Smooth muscle cell (in vitro differentiated cells): Measurements from ENCODE around the gene GCNT3. TPM values are rescaled to one million over a fixed set of nuclear protein-coding genes. Genes with fewer than 3 reads are reported as not detected.

Experiments used
- DNase-seq: peaks from one replicate; lab custom pipeline; 2025; ENCODE audit not compliant: unreplicated experiment; lab: John Stamatoyannopoulos, UW
- H2AFZ ChIP-seq: fragments of 200-600 bp; sonication (generic); 2 replicates; pipeline ENCODE4 v1.6.0; 2016; ENCODE audit warnings: antibody characterized with exemption, low read depth, mild to moderate bottlenecking
- H3F3A ChIP-seq: fragments of 200-600 bp; sonication (generic); 2 replicates; pipeline ENCODE4 v1.6.0; 2017; ENCODE audit warnings: antibody characterized with exemption, low read depth
- H3K27ac ChIP-seq: fragments of 200-600 bp; sonication (generic); 2 replicates; pipeline ENCODE4 v1.5.1; 2016; ENCODE audit warnings: low read depth, mild to moderate bottlenecking
- H3K27me3 ChIP-seq: fragments of 200-600 bp; sonication (generic); 2 replicates; pipeline ENCODE4 v1.6.1; 2016; ENCODE audit warnings: low read depth, mild to moderate bottlenecking
- H3K36me3 ChIP-seq: fragments of 200-600 bp; sonication (generic); 2 replicates; pipeline ENCODE4 v1.5.1; 2016; ENCODE audit warnings: low read depth
- H3K4me1 ChIP-seq: fragments of 200-600 bp; sonication (generic); 2 replicates; pipeline ENCODE4 v1.5.1; 2016; ENCODE audit warnings: low read depth
- H3K4me2 ChIP-seq: fragments of 200-600 bp; sonication (generic); 2 replicates; pipeline ENCODE4 v1.6.0; 2016; ENCODE audit warnings: mild to moderate bottlenecking
- H3K4me3 ChIP-seq: fragments of 200-600 bp; sonication (generic); 2 replicates; pipeline ENCODE4 v1.5.1; 2016; ENCODE audit warnings: mild to moderate bottlenecking
- H3K79me2 ChIP-seq: fragments of 200-600 bp; sonication (generic); 2 replicates; pipeline ENCODE4 v1.6.0; 2016; ENCODE audit warnings: low read depth, mild to moderate bottlenecking
- H3K9ac ChIP-seq: fragments of 200-600 bp; sonication (generic); 2 replicates; pipeline ENCODE4 v1.6.0; 2016; ENCODE audit warnings: low read depth
- H3K9me3 ChIP-seq: fragments of 200-600 bp; sonication (generic); replicated peaks from 2 replicates; pipeline ENCODE4 v1.5.1; 2016; ENCODE audit warnings: low read depth
- H4K20me1 ChIP-seq: fragments of 200-600 bp; sonication (generic); 2 replicates; pipeline ENCODE4 v1.6.0; 2016; ENCODE audit warnings: low read depth
- WGBS: methylation state at CpG from one replicate; pipeline ENCODE4 v1.1.7; 2016; ENCODE audit warnings: low lambda C conversion rate; 5-methylcytosine and 5-hydroxymethylcytosine counted together
- polyA plus RNA-seq: library from polyadenylated mRNA; unstranded; fragments of >200 nt; fragmentation: Nextera tagmentation; extraction: Ambion mirVana; gene quantifications from 2 replicates; pipeline ENCODE4 v1.2.1, GENCODE V29; 2016
- total RNA-seq: library from RNA; depleted of rRNA; stranded (reverse); fragments of >200 nt; gene quantifications from 2 replicates; pipeline ENCODE4 v1.2.3, GENCODE V29; 2014
- TF ChIP-seq, protein P1 (sequence below): fragments of 200-600 bp; sonication (generic); IDR thresholded peaks from 2 replicates; pipeline ENCODE4 v1.5.1; 2017; ENCODE audit warnings: borderline replicate concordance, mild to moderate bottlenecking, antibody characterized with exemption; ENCODE audit not compliant: insufficient read depth, poor library complexity, severe bottlenecking

Gene GCNT3
- total and polyA plus RNA-seq, 2 experiments from 2014 or later = not detected

- Histone ChIP-seq H3K4me3 (no peak overlapping the region), H3K27ac (no peak overlapping the region), H3K36me3 (no peaks in the 10 kb centered on the region), H3K9me3 (no peaks in the 10 kb centered on the region), H3K9ac (no peak overlapping the region), H3K27me3 (peaks cover 15% of the 10 kb centered on the region), H3K79me2 (no peaks in the 10 kb centered on the region), H4K20me1 (no peaks in the 10 kb centered on the region), H3F3A (no peaks in the 10 kb centered on the region), H3K4me2 (no peak overlapping the region), H3K4me1 (no peaks in the 10 kb centered on the region), H2AFZ (no peak overlapping the region)
- TF ChIP-seq, protein P1, sequence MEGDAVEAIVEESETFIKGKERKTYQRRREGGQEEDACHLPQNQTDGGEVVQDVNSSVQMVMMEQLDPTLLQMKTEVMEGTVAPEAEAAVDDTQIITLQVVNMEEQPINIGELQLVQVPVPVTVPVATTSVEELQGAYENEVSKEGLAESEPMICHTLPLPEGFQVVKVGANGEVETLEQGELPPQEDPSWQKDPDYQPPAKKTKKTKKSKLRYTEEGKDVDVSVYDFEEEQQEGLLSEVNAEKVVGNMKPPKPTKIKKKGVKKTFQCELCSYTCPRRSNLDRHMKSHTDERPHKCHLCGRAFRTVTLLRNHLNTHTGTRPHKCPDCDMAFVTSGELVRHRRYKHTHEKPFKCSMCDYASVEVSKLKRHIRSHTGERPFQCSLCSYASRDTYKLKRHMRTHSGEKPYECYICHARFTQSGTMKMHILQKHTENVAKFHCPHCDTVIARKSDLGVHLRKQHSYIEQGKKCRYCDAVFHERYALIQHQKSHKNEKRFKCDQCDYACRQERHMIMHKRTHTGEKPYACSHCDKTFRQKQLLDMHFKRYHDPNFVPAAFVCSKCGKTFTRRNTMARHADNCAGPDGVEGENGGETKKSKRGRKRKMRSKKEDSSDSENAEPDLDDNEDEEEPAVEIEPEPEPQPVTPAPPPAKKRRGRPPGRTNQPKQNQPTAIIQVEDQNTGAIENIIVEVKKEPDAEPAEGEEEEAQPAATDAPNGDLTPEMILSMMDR = no peak
- DNase-seq = no peak
- 91% methylated on average over 5 of the region's 5 CpGs for WGBS
These were observed 4.1 kb downstream of the GCNT3 start for GRCh38 chr15:59615661-59616060.

DNA sequence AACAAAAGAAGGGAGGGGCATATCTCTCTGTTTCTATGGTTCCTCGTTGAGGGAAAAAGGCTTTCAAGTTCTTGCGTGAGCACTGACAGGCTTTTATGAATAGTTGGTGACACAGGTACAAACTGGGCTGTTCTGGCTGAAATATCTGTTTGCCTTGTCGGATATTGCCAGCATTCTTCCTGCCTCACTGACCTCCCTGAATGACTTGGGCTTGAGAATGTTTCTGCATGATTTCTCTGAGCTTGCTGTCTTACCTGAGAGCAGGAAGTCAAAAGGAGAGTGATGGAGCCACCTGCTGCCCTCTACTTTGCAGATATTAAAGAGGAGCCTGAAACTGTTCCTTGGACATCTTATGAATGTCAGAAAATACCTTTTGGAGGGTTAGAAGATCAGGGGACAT is 4.8 kb downstream of the GCNT3 start:
- 82% methylated on average over 3 of the region's 3 CpGs for WGBS
- H3K27ac ChIP-seq = no peak overlapping the region
- H3K79me2 ChIP-seq = no peaks in the 10 kb centered on the region
- no peak overlapping the region for H3K9ac ChIP-seq
- H3K36me3 ChIP-seq = no peaks in the 10 kb centered on the region
- no peak overlapping the region for H3K4me3 ChIP-seq
- H4K20me1 ChIP-seq = no peaks in the 10 kb centered on the region
- peaks cover 15% of the 10 kb centered on the region for H3K27me3 ChIP-seq
- no peak overlapping the region for H3K4me2 ChIP-seq
- TF ChIP-seq, protein P1 = no peak
- H2AFZ ChIP-seq = no peak overlapping the region
- no peak for DNase-seq
- H3K9me3 ChIP-seq = no peaks in the 10 kb centered on the region
- no peaks in the 10 kb centered on the region for H3F3A ChIP-seq
- H3K4me1 ChIP-seq = no peaks in the 10 kb centered on the region

- H3F3A ChIP-seq = no peaks in the 10 kb centered on the region
- H3K27ac ChIP-seq = no peak overlapping the region
- DNase-seq = no peak
- no peaks in the 10 kb centered on the region for H3K36me3 ChIP-seq
- H3K27me3 ChIP-seq = peaks cover 15% of the 10 kb centered on the region
- H4K20me1 ChIP-seq = no peaks in the 10 kb centered on the region
- H3K9me3 ChIP-seq = no peaks in the 10 kb centered on the region
- H3K9ac ChIP-seq = no peak overlapping the region
- H2AFZ ChIP-seq = no peak overlapping the region
- no peaks in the 10 kb centered on the region for H3K79me2 ChIP-seq
- WGBS = 88% methylated on average over 4 of the region's 4 CpGs
- no peaks in the 10 kb centered on the region for H3K4me1 ChIP-seq
- TF ChIP-seq, protein P1 = no peak
- H3K4me2 ChIP-seq = no peak overlapping the region
- H3K4me3 ChIP-seq = no peak overlapping the region
These were observed 6.8 kb downstream of the GCNT3 start for GRCh38 chr15:59618406-59618805.

- DNase-seq = no peak
- H3K36me3 ChIP-seq = no peaks in the 10 kb centered on the region
- no peak overlapping the region for H3K27ac ChIP-seq
- H3K4me3 ChIP-seq = no peak overlapping the region
- H4K20me1 ChIP-seq = no peaks in the 10 kb centered on the region
- H2AFZ ChIP-seq = no peak overlapping the region
- WGBS = 30% methylated on average over 6 of the region's 6 CpGs
- TF ChIP-seq, protein P1 = peak; percentile 42
- no peaks in the 10 kb centered on the region for H3K79me2 ChIP-seq
- H3K4me1 ChIP-seq = no peaks in the 10 kb centered on the region
- no peak overlapping the region for H3K9ac ChIP-seq
- peaks cover 26% of the 10 kb centered on the region for H3K27me3 ChIP-seq
- no peaks in the 10 kb centered on the region for H3K9me3 ChIP-seq
- no peaks in the 10 kb centered on the region for H3F3A ChIP-seq
- H3K4me2 ChIP-seq = no peak overlapping the region
These were observed 10.7 kb downstream of the GCNT3 start for GRCh38 chr15:59622289-59622688.
